ENCODE data around the gene TCEANC2.

Gene TCEANC2

GRCh38 chr1:54137534-54138061 is 84.2 kb downstream of the TCEANC2 start:
- Histone ChIP-seq H3K4me2 (no peak overlapping the region), H3K9ac (no peak overlapping the region), H3K27me3 (ENCODE audit: insufficient read depth, low read depth) (no peaks in the 10 kb centered on the region), H3K4me3 (IDR thresholded peaks at IDR 0.05; ENCODE audit: insufficient read depth, low read depth, low read length) (no peak overlapping the region), H3K27ac (no peak overlapping the region), H2AFZ (ENCODE audit: low read depth) (no peak overlapping the region), H3K36me3 (ENCODE audit: insufficient read depth) (no peaks in the 10 kb centered on the region), H3K79me2 (ENCODE audit: insufficient read depth, low read depth) (no peaks in the 10 kb centered on the region), H3K4me1 (ENCODE audit: low read depth, poor library complexity, severe bottlenecking) (no peaks in the 10 kb centered on the region), H4K20me1 (ENCODE audit: insufficient read depth) (no peaks in the 10 kb centered on the region)
- TF ChIP-seq CTCF (conservative IDR thresholded peaks at IDR 0.05; ENCODE audit: low read depth, low read length): no peak

DNA sequence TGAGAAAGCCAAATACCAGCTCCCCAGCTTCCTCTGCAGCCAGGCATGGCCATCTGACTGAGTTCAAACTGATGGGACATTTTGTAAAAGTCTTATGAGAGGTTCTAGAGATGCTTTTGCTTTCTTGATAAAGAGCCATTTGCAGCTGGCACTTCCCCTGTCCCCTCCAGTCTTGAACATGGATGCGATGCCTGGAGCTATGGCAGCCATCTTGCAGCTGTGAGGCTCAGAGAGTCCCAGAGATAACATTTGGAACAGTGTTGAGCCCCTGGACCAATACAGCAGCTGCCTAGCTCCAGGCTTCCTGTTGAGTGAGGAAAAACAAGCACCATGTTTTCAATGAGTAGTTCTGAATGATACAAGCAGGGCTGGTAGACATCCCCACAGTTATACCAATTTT is 85.6 kb downstream of the TCEANC2 start:
- Histone ChIP-seq H3K4me1 (ENCODE audit: low read depth, poor library complexity, severe bottlenecking) (no peaks in the 10 kb centered on the region), H3K27me3 (ENCODE audit: insufficient read depth, low read depth) (no peaks in the 10 kb centered on the region), H3K27ac (no peak overlapping the region), H3K36me3 (ENCODE audit: insufficient read depth) (no peaks in the 10 kb centered on the region), H3K9ac (no peak overlapping the region), H3K4me3 (IDR thresholded peaks at IDR 0.05; ENCODE audit: insufficient read depth, low read depth, low read length) (no peak overlapping the region), H4K20me1 (ENCODE audit: insufficient read depth) (no peaks in the 10 kb centered on the region), H2AFZ (ENCODE audit: low read depth) (no peak overlapping the region), H3K79me2 (ENCODE audit: insufficient read depth, low read depth) (no peaks in the 10 kb centered on the region), H3K4me2 (no peak overlapping the region)
- TF ChIP-seq CTCF (conservative IDR thresholded peaks at IDR 0.05; ENCODE audit: low read depth, low read length): no peak

GRCh38 chr1:54139711-54140110 is 86.3 kb downstream of the TCEANC2 start:
- H4K20me1 ChIP-seq (ENCODE audit: insufficient read depth): no peaks in the 10 kb centered on the region
- H3K4me2 ChIP-seq: no peak overlapping the region
- H3K9ac ChIP-seq: no peak overlapping the region
- no peak overlapping the region for H2AFZ ChIP-seq (ENCODE audit: low read depth)
- no peaks in the 10 kb centered on the region for H3K27me3 ChIP-seq (ENCODE audit: insufficient read depth, low read depth)
- no peak overlapping the region for H3K27ac ChIP-seq
- H3K4me1 ChIP-seq (ENCODE audit: low read depth, poor library complexity, severe bottlenecking): no peaks in the 10 kb centered on the region
- no peak for TF ChIP-seq CTCF (conservative IDR thresholded peaks at IDR 0.05; ENCODE audit: low read depth, low read length)
- H3K79me2 ChIP-seq (ENCODE audit: insufficient read depth, low read depth): no peaks in the 10 kb centered on the region
- no peak overlapping the region for H3K4me3 ChIP-seq (IDR thresholded peaks at IDR 0.05; ENCODE audit: insufficient read depth, low read depth, low read length)
- no peaks in the 10 kb centered on the region for H3K36me3 ChIP-seq (ENCODE audit: insufficient read depth)

DNA sequence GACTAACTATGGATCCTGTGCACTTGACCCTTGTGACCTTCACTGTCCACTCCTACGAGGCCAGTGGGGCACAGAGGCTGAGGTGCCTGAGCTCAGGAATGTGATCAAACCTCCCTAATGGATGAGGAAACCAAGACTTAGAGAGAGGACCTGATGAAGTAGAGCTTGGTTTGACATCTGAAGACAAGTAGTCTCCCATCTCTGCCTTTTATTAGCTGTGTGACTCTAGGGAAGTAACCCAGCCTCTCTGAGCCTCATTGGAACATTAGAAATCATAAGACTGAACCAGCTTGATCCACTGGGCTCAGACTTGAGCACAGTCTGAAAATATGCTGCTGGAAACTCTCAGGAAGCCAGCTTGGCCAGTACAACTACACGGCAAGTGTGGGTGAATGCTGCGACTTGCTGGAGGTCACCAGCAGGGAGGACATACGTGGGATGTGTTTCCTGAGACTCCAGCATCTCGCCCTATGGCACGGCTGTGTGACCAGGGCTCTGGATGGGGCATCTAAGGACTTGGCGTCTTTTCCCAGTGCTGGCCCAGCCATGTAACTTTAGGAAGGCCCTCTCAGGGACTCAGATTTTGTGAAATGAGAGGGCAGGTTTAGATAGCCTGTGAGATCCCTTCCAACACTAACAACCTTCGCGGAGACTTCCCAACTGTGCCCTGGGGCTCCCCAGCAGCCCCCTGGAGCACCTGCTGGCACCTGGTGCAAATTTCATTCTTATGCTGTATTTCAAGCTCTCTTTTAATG is 88.9 kb downstream of the TCEANC2 start:
- no peaks in the 10 kb centered on the region for H4K20me1 ChIP-seq (ENCODE audit: insufficient read depth)
- H3K4me2 ChIP-seq: no peak overlapping the region
- TF ChIP-seq CTCF (conservative IDR thresholded peaks at IDR 0.05; ENCODE audit: low read depth, low read length): no peak
- H3K9ac ChIP-seq: no peak overlapping the region
- H3K4me3 ChIP-seq (IDR thresholded peaks at IDR 0.05; ENCODE audit: insufficient read depth, low read depth, low read length): no peak overlapping the region
- H3K36me3 ChIP-seq (ENCODE audit: insufficient read depth): no peaks in the 10 kb centered on the region
- no peak overlapping the region for H2AFZ ChIP-seq (ENCODE audit: low read depth)
- H3K4me1 ChIP-seq (ENCODE audit: low read depth, poor library complexity, severe bottlenecking): no peaks in the 10 kb centered on the region
- H3K27me3 ChIP-seq (ENCODE audit: insufficient read depth, low read depth): no peaks in the 10 kb centered on the region
- H3K27ac ChIP-seq: no peak overlapping the region
- no peaks in the 10 kb centered on the region for H3K79me2 ChIP-seq (ENCODE audit: insufficient read depth, low read depth)
